ENCODE results near the gene PRRX2. TPM values are rescaled to one million over a fixed set of nuclear protein-coding genes. Genes with fewer than 3 reads are reported as not detected.

The PRRX2 gene
- total and polyA plus RNA-seq, 9 of the 15 experiments (the other 6 are each of a cell fraction or from before 2014, with no cell fraction given) = 0.21 TPM; not detected in 8

- TF ChIP-seq RBFOX2 (IDR thresholded peaks at IDR 0.05; ENCODE audit: low read depth, low read length) = peak; percentile 20; the same call in 1 of the 2 replicates
- no peak for TF ChIP-seq ZNF398 (CRISPR knock-in tag; IDR thresholded peaks at IDR 0.05)
- in situ Hi-C loops (cut with MboI) (no loop called here), intact Hi-C loops (cut with micrococcal nuclease) (no loop called here)
- Histone ChIP-seq H3K9me1 (ENCODE audit: control insufficient read depth, insufficient read depth, low read length) (no peaks in the 10 kb centered on the region), H4K20me1 (replicated peaks; ENCODE audit: control insufficient read depth, insufficient read depth, low read length) (peaks cover 67% of the 10 kb centered on the region), H3K4me1 (replicated peaks in 1 of 2; ENCODE audit: control insufficient read depth in 2 of 2, insufficient read depth in 2 of 2, low read length in 2 of 2) (peaks cover 24 to 47% of the 10 kb centered on the region in 2 experiments; a peak in 4 of 5 replicates), H3K9ac (ENCODE audit: insufficient read depth in 1 of 2, low read depth in 2 of 2, low read length in 2 of 2) (peak overlapping the region in 1 of 2 experiments; percentile 81; a peak in 2 of 4 replicates), H3K36me3 (ENCODE audit: control insufficient read depth, insufficient read depth, low read length) (peaks cover 86% of the 10 kb centered on the region), H3K9me3 (replicated peaks; ENCODE audit: control insufficient read depth, insufficient read depth, low read depth, low read length) (no peaks in the 10 kb centered on the region), H3K27ac (ENCODE audit: extremely low read depth, low read depth, low read length) (no peak overlapping the region), H2AFZ (ENCODE audit: low read depth, low read length) (no peak overlapping the region), H3K79me2 (ENCODE audit: control insufficient read depth, insufficient read depth, low read length) (peaks cover 72% of the 10 kb centered on the region), H3K27me3 (ENCODE audit: control insufficient read depth in 2 of 2, insufficient read depth in 2 of 2, low read length in 2 of 2) (no peaks in the 10 kb centered on the region), H3K4me2 (ENCODE audit: insufficient read depth, low read length) (no peak overlapping the region), H3K4me3 (no peak overlapping the region)
- FAIRE-seq (no peak), DNase-seq (ENCODE audit: extremely low read depth in 1 of 4, low spot score in 3 of 4) (no peak), ATAC-seq (no peak)
- 88% methylated on average over 18 of the region's 21 CpGs for WGBS (ENCODE audit: insufficient coverage, low coverage, missing lambda C conversion rate)
- ChIA-PET CTCF (ENCODE audit: low intra/inter-chr PET ratio) (no interaction called here), POLR2A (interaction anchor here (0.5 to 2.1 kb wide), 3 partner anchors 9 to 1543 kb away, joined by 3 to 15 read pairs (median 3); no protein-coding TSS in a partner anchor)
- BruUV-seq (replicated peaks) = no TSS peak
Observed at GRCh38 chr9:129630967-129631673, 34.3 kb upstream of the PRRX2 start.

Measured in K562 (cell line).